ENCODE measurements around the gene CABS1. TPM values are rescaled to one million over a fixed set of nuclear protein-coding genes. Genes with fewer than 3 reads are reported as not detected.

Gene CABS1
- total and polyA plus RNA-seq, 2 of the 8 experiments (the other 6 are each of a cell fraction or from before 2014, with no cell fraction given), result 0.03 TPM; not detected in 1

DNA sequence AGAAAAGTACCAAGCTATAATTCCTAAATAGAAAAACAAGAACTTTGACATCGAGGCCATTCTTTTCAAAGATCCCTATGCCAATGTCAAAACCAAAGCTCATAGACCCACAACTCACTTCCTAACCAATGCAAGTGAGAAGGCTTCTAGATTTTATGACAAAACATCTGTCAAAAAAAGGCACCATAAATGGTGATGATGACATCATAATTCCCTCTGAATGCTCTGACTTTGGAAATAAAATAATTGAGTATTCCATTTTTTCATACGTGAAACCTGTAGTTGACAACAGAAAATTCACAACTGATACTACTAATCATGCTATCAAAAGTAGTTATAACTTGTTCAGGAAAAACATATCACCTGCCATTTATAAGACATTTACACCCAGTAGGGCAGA lies 8.7 kb upstream of the CABS1 start:
- Histone ChIP-seq H3K4me2 (ENCODE audit: insufficient read depth in 1 of 2, low read depth in 2 of 2, low read length in 2 of 2) (no peak overlapping the region), H3K56ac (replicated peaks; ENCODE audit: insufficient read length, low read depth, low read length) (no peak overlapping the region), H3K79me1 (ENCODE audit: low read depth, low read length) (no peaks in the 10 kb centered on the region), H3K27ac (ENCODE audit: low read depth, low read length) (no peak overlapping the region), H2BK20ac (ENCODE audit: low read length) (no peak overlapping the region), H3K79me2 (ENCODE audit: control insufficient read depth in 1 of 2, insufficient read depth in 2 of 2, low read length in 2 of 2) (no peaks in the 10 kb centered on the region), H4K8ac (ENCODE audit: extremely low read depth, insufficient read depth, low read length) (no peak overlapping the region), H2BK120ac (replicated peaks; ENCODE audit: low read depth, low read length) (no peak overlapping the region), H4K20me1 (replicated peaks in 1 of 2; ENCODE audit: control insufficient read depth in 1 of 2, insufficient read depth in 2 of 2, low read length in 2 of 2) (no peaks in the 10 kb centered on the region), H2BK15ac (ENCODE audit: low read length) (no peak overlapping the region), H3K27me3 (replicated peaks in 1 of 4; ENCODE audit: control insufficient read depth in 3 of 4, extremely low read depth in 1 of 4, insufficient read depth in 3 of 4, low read length in 3 of 4) (no peaks in the 10 kb centered on the region), H4K5ac (ENCODE audit: insufficient read length, low read depth, low read length) (no peak overlapping the region), H3K18ac (ENCODE audit: extremely low read depth, low read length) (no peak overlapping the region), H3K4ac (replicated peaks; ENCODE audit: insufficient read length, low read depth, low read length) (no peak overlapping the region), H3K4me1 (replicated peaks in 1 of 4; ENCODE audit: control insufficient read depth in 3 of 4, insufficient read depth in 4 of 4, low read length in 3 of 4) (no peaks in the 10 kb centered on the region), H3K4me3 (ENCODE audit: extremely low read depth in 1 of 4, insufficient read depth in 2 of 4, low read depth in 3 of 4, low read length in 4 of 4) (no peak overlapping the region), H3K36me3 (ENCODE audit: control insufficient read depth in 2 of 4, insufficient read depth in 4 of 4, low read length in 3 of 4) (no peaks in the 10 kb centered on the region), H3K14ac (ENCODE audit: insufficient read length) (no peak overlapping the region), H2BK5ac (ENCODE audit: low read depth, low read length) (no peak overlapping the region), H3K23ac (ENCODE audit: insufficient read length) (no peak overlapping the region), H3K9me3 (ENCODE audit: insufficient read depth in 2 of 2, low read depth in 1 of 2, low read length in 1 of 2) (no peaks in the 10 kb centered on the region; a peak in 1 of 4 replicates), H2BK12ac (ENCODE audit: low read depth, low read length) (no peak overlapping the region), H3K9ac (replicated peaks in 1 of 4; ENCODE audit: extremely low read depth in 1 of 4, low read depth in 3 of 4, low read length in 3 of 4) (no peak overlapping the region), H2AFZ (ENCODE audit: low read length) (no peak overlapping the region), H3K23me2 (ENCODE audit: low read depth, low read length) (no peaks in the 10 kb centered on the region), H2AK5ac (ENCODE audit: low read depth, low read length) (no peak overlapping the region), H4K91ac (replicated peaks; ENCODE audit: insufficient read length, low read length) (no peak overlapping the region)
- TF ChIP-seq GTF2F1 (IDR thresholded peaks at IDR 0.05; ENCODE audit: borderline replicate concordance, low read depth, low read length) (no peak), JUN (IDR thresholded peaks at IDR 0.05; ENCODE audit: low read depth, low read length) (no peak), NANOG (IDR thresholded peaks at IDR 0.05; ENCODE audit: insufficient read depth, low read depth, low read length, poor library complexity, severe bottlenecking) (no peak), RFX5 (IDR thresholded peaks at IDR 0.05; ENCODE audit: borderline replicate concordance, low read depth, low read length) (no peak), POU5F1 (IDR thresholded peaks at IDR 0.05; ENCODE audit: low read depth, low read length) (no peak)
- TF ChIP-seq, protein P1, sequence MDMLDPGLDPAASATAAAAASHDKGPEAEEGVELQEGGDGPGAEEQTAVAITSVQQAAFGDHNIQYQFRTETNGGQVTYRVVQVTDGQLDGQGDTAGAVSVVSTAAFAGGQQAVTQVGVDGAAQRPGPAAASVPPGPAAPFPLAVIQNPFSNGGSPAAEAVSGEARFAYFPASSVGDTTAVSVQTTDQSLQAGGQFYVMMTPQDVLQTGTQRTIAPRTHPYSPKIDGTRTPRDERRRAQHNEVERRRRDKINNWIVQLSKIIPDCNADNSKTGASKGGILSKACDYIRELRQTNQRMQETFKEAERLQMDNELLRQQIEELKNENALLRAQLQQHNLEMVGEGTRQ (IDR thresholded peaks at IDR 0.05; ENCODE audit: low read length), result no peak
- ChIA-PET CTCF (ENCODE audit: partially characterized antibody) (interaction anchor here (1.1 to 1.5 kb wide), 3 partner anchors 12 to 234 kb away, joined by 3 read pairs; no protein-coding TSS in a partner anchor), POLR2A (ENCODE audit: partially characterized antibody) (no interaction called here)
- WGBS, 2 experiments (ENCODE audit: extremely low coverage in 1 of 2, insufficient coverage in 1 of 2, insufficient read length in 1 of 2, insufficient replicate concordance in 2 of 2, low coverage in 1 of 2, low lambda C conversion rate in 2 of 2, missing lambda C conversion rate in 1 of 2), result 91% methylated on average over 2 of the region's 2 CpGs; no CpG with 5 or more reads in 1 of the 2 experiments
- no peak for FAIRE-seq
- no peak for DNase-seq (ENCODE audit: low read depth in 1 of 2, low spot score in 2 of 2)
